ENCODE measurements around the gene FTSJ1. TPM values are rescaled to one million over a fixed set of nuclear protein-coding genes. Genes with fewer than 3 reads are reported as not detected.
"Not testable (repeated sequence)": the region's sequence is repeated elsewhere in the genome, so short reads cannot be mapped to it uniquely, and the experiment has no call there.

The FTSJ1 gene, protein sequence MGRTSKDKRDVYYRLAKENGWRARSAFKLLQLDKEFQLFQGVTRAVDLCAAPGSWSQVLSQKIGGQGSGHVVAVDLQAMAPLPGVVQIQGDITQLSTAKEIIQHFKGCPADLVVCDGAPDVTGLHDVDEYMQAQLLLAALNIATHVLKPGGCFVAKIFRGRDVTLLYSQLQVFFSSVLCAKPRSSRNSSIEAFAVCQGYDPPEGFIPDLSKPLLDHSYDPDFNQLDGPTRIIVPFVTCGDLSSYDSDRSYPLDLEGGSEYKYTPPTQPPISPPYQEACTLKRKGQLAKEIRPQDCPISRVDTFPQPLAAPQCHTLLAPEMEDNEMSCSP
- polyA plus RNA-seq (2012; ENCODE audit: low read depth, missing spikeins) = 31.0 TPM

GRCh38 chrX:48475774-48476577 lies at the start of gene FTSJ1:
Gene FTSJ1 (plus strand): TSS chrX:48476199. CDS start chrX:48478048, 1,849 bp downstream.
- no peak for TF ChIP-seq PAX5 (IDR thresholded peaks at IDR 0.05; ENCODE audit: insufficient read depth, low read length, severe bottlenecking)
- peak; percentile 52; the same call in 1 of the 2 replicates for TF ChIP-seq POLR2AphosphoS5 (IDR thresholded peaks at IDR 0.05; ENCODE audit: low read depth, low read length)
- TF ChIP-seq POLR2A (IDR thresholded peaks at IDR 0.05; ENCODE audit: low read depth, low read length) = no peak
- no peak for TF ChIP-seq SPI1 (IDR thresholded peaks at IDR 0.05; ENCODE audit: low read depth, low read length)
- FAIRE-seq (peak; percentile 99), DNase-seq (ENCODE audit: insufficient read length, low spot score) (peak; percentile 72)

- not testable (repeated sequence) for FAIRE-seq
Measured at GRCh38 chrX:48427027-48427716, 48.8 kb upstream of the FTSJ1 start.

DNA sequence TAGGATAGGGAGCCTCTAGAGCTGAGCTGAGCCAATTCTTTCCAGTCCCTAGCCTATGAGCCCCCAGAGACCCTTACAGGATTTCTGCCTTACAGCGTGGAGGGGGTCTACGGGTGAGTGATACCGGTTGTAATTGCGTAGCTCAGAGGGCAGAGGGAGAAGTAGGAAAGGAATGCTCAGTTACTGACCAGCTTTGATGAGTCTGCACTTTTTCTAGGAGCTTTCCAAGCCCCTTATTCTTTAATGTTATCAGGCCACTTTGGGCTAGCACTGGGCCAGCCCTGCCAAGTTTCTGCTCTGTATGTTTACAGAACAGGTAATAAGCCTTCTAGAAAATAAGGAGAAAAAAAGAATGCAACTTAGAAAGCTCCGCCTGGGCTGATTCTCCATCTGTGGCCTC lies 46.4 kb upstream of the FTSJ1 start:
- not testable (repeated sequence) for DNase-seq (ENCODE audit: insufficient read length, low spot score)

More at GRCh38 chrX:48427027-48427716, 48.8 kb upstream of the FTSJ1 start:
- DNase-seq (ENCODE audit: insufficient read length, low spot score) = not testable (repeated sequence)

GRCh38 chrX:48430166-48430565 lies 45.8 kb upstream of the FTSJ1 start:
- not testable (repeated sequence) for FAIRE-seq; DNase-seq (ENCODE audit: insufficient read length, low spot score)

More for the DNA sequence above, 46.4 kb upstream of the FTSJ1 start:
- FAIRE-seq = not testable (repeated sequence)

DNA sequence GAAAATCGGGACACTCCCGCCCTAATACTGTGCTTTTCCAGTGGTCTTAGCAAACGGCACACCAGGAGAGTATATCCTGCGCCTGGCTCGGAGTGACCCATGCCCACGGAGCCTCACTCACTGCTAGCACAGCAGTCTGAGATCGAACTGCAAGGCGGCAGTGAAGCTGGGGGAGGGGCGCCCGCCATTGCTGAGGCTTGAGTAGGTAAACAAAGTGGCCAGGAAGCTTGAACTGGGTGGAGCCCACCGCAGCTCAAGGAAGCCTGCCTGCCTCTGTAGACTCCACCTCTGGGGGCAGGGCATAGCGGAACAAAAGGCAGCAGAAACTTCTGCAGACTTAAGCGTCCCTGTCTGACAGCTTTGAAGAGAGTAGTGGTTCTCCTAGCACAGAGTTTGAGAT lies 42.3 kb upstream of the FTSJ1 start:
- FAIRE-seq; DNase-seq (ENCODE audit: insufficient read length, low spot score): not testable (repeated sequence)

GRCh38 chrX:48447201-48447600 lies 28.8 kb upstream of the FTSJ1 start:
- not testable (repeated sequence) for DNase-seq (ENCODE audit: insufficient read length, low spot score); FAIRE-seq

DNA sequence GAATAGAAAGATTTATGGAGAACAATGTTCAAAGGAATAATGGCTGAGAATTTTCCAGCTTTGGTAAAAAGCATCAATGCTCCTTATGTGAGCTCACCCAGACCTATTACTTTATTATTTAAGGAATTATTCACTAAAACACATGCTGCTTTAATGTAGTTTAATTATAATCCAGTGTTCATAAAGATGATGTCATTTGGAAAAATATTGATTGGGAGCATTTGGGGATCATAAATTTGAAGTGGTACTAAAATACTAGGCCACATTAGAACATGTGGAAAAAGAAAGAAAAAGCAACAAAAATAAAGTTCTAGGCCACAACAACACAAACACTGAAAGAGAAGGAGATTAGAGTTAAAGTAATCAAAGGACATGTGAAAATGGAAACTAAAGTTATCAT lies 25.9 kb upstream of the FTSJ1 start:
- TF ChIP-seq SPI1 (IDR thresholded peaks at IDR 0.05; ENCODE audit: low read depth, low read length) (no peak), POU2F2 (IDR thresholded peaks at IDR 0.05; ENCODE audit: low read depth, low read length) (no peak), TAF1 (IDR thresholded peaks at IDR 0.05; ENCODE audit: low read depth, low read length) (no peak), POLR2AphosphoS5 (IDR thresholded peaks at IDR 0.05; ENCODE audit: low read depth, low read length) (no peak), PAX5 (IDR thresholded peaks at IDR 0.05; ENCODE audit: insufficient read depth, low read length, severe bottlenecking) (no peak), POLR2A (IDR thresholded peaks at IDR 0.05; ENCODE audit: low read depth, low read length) (no peak)
- no peak for DNase-seq (ENCODE audit: insufficient read length, low spot score)
- no peak for FAIRE-seq

- FAIRE-seq = no peak
Measured at GRCh38 chrX:48451708-48452107, 24.3 kb upstream of the FTSJ1 start.

GRCh38 chrX:48456628-48457331 lies 19.2 kb upstream of the FTSJ1 start:
- TF ChIP-seq POU2F2 (IDR thresholded peaks at IDR 0.05; ENCODE audit: low read depth, low read length) = no peak
- TF ChIP-seq TAF1 (IDR thresholded peaks at IDR 0.05; ENCODE audit: low read depth, low read length) = no peak
- no peak for TF ChIP-seq POLR2A (IDR thresholded peaks at IDR 0.05; ENCODE audit: low read depth, low read length)
- TF ChIP-seq PAX5 (IDR thresholded peaks at IDR 0.05; ENCODE audit: insufficient read depth, low read length, severe bottlenecking) = no peak
- no peak for TF ChIP-seq POLR2AphosphoS5 (IDR thresholded peaks at IDR 0.05; ENCODE audit: low read depth, low read length)
- TF ChIP-seq SPI1 (IDR thresholded peaks at IDR 0.05; ENCODE audit: low read depth, low read length) = no peak

More at GRCh38 chrX:48451708-48452107, 24.3 kb upstream of the FTSJ1 start:
- TF ChIP-seq TAF1 (IDR thresholded peaks at IDR 0.05; ENCODE audit: low read depth, low read length) = no peak
- no peak for TF ChIP-seq POU2F2 (IDR thresholded peaks at IDR 0.05; ENCODE audit: low read depth, low read length)
- TF ChIP-seq SPI1 (IDR thresholded peaks at IDR 0.05; ENCODE audit: low read depth, low read length) = no peak
- no peak for TF ChIP-seq PAX5 (IDR thresholded peaks at IDR 0.05; ENCODE audit: insufficient read depth, low read length, severe bottlenecking)
- DNase-seq (ENCODE audit: insufficient read length, low spot score) = no peak

DNA sequence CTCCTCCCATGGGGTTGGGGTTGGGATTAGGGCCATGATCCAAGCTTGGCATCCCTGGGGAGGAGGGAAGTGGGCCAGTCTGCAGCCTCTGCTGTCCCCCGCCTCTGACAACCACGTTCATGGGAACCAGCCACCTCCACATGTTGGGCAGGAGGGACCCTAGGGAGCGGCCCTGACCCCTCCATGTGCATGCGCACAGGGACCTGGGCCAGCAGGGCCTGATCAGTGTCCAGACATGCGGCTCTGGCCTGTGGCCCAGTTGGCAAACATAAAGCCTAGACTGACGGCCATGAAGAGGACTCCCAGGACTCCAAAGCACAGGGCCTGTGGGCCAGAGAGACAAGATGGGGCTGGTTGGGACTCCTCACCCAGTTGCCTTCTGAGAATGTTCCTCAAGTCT lies 17.3 kb upstream of the FTSJ1 start:
- TF ChIP-seq POLR2A (IDR thresholded peaks at IDR 0.05; ENCODE audit: low read depth, low read length) (no peak), PAX5 (IDR thresholded peaks at IDR 0.05; ENCODE audit: insufficient read depth, low read length, severe bottlenecking) (no peak), POLR2AphosphoS5 (IDR thresholded peaks at IDR 0.05; ENCODE audit: low read depth, low read length) (no peak), SPI1 (IDR thresholded peaks at IDR 0.05; ENCODE audit: low read depth, low read length) (no peak), TAF1 (IDR thresholded peaks at IDR 0.05; ENCODE audit: low read depth, low read length) (no peak), POU2F2 (IDR thresholded peaks at IDR 0.05; ENCODE audit: low read depth, low read length) (no peak)
- DNase-seq (ENCODE audit: insufficient read length, low spot score) (no peak), FAIRE-seq (no peak)

More at GRCh38 chrX:48456628-48457331, 19.2 kb upstream of the FTSJ1 start:
- peak; percentile 75 for FAIRE-seq
- no peak for DNase-seq (ENCODE audit: insufficient read length, low spot score)

Data from GM12891 (cell line).